Transverse colon (tissue), 4 donors: ENCODE measurements around the gene BRD8.

Experiments
- EP300 ChIP-seq: sonication (generic); formaldehyde crosslinking; IDR thresholded peaks from one replicate; pipeline ENCODE4 v1.6.1; 2017; ENCODE audit warnings: antibody characterized with exemption, low read depth
- POLR2A ChIP-seq: fragments of 450-650 bp; IDR thresholded peaks from one replicate; pipeline ENCODE4 v1.6.1; 2016; ENCODE audit warnings: antibody characterized with exemption, mild to moderate bottlenecking, moderate library complexity
- POLR2AphosphoS5 ChIP-seq, 3 donors: sonication (generic); formaldehyde crosslinking; IDR thresholded peaks; one replicate each; pipeline ENCODE4 v1.6.1; 2016; ENCODE audit warnings: antibody characterized with exemption in 3 of 3
- TF ChIP-seq, protein P1 (sequence below), 5 experiments: fragments of 200-600 bp in 3 of 5; fragments of 450-650 bp in 2 of 5; sonication (generic) in 3 of 5; IDR thresholded peaks; 1 replicate in 2 of 5; 2 replicates in 3 of 5; pipeline ENCODE4 v1.5.1; 2016 to 2017; ENCODE audit warnings: antibody characterized with exemption in 5 of 5, inconsistent platforms in 3 of 5, mild to moderate bottlenecking in 2 of 5, moderate library complexity in 1 of 5

DNA sequence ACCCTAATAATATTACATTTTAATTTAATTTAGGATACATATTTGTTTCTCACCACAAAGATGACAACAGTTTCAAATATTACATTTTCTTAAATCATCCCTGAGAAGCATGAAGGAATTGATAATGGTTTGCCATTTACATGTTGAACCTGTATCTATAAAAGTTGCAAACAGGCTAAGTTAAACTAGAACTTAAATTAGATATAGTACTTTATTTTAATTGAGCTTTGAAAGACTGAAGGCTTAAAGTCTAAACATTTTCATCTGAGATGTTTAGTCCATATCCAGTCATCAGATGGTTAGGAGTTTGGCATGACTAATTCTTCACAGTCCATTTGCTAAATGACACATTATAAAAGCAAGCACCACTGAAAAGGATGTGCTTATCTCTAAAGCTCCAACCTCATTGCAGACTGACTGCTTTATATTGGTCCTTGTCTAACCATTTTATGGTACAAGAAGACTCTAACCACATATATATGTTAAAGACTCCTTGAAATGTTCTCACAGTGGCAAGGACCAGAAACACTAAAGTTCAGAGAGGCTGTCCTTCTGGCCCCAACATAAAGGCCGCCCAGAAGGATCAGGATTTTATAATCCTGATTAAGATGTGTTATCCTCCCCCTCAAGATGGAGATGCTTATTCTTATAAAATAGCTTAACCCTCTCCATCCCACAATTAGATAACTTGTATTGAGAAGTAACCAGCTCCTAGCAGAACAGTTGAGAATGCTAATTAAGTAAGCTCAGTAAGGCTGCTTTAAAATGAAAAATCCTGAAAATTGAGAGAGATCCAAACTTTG is 68.8 kb downstream of the BRD8 start:
- TF ChIP-seq POLR2AphosphoS5 (IDR thresholded peaks at IDR 0.05) (no peak), POLR2A (no peak), EP300 (no peak)
- TF ChIP-seq, protein P1, sequence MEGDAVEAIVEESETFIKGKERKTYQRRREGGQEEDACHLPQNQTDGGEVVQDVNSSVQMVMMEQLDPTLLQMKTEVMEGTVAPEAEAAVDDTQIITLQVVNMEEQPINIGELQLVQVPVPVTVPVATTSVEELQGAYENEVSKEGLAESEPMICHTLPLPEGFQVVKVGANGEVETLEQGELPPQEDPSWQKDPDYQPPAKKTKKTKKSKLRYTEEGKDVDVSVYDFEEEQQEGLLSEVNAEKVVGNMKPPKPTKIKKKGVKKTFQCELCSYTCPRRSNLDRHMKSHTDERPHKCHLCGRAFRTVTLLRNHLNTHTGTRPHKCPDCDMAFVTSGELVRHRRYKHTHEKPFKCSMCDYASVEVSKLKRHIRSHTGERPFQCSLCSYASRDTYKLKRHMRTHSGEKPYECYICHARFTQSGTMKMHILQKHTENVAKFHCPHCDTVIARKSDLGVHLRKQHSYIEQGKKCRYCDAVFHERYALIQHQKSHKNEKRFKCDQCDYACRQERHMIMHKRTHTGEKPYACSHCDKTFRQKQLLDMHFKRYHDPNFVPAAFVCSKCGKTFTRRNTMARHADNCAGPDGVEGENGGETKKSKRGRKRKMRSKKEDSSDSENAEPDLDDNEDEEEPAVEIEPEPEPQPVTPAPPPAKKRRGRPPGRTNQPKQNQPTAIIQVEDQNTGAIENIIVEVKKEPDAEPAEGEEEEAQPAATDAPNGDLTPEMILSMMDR (IDR thresholded peaks at IDR 0.05) = no peak
